SK-N-SH treated with all-trans-retinoic acid at 6 μM for 48 hours (cell line): Measurements from ENCODE around the gene BUB3.

ENCODE experiments used
- BACH2 ChIP-seq: fragments of 250-450 bp; sonication (Bioruptor Pico); IDR thresholded peaks from 2 replicates; pipeline ENCODE4 v1.9.0; 2021; ENCODE audit warnings: mild to moderate bottlenecking, borderline replicate concordance
- CSRNP3 ChIP-seq: fragments of 250-450 bp; sonication (Bioruptor Pico); IDR thresholded peaks from 2 replicates; pipeline ENCODE4 v1.5.1; 2021; ENCODE audit warnings: mild to moderate bottlenecking, moderate library complexity
- ESRRG ChIP-seq: fragments of 250-450 bp; sonication (Bioruptor Pico); IDR thresholded peaks from 2 replicates; pipeline ENCODE4 v1.6.1; 2021; ENCODE audit warnings: mild to moderate bottlenecking
- ISL1 ChIP-seq: fragments of 250-450 bp; sonication (Bioruptor Pico); IDR thresholded peaks from 2 replicates; pipeline ENCODE4 v2.1.2; 2022; ENCODE audit warnings: mild to moderate bottlenecking, moderate library complexity
- OSR1 ChIP-seq: fragments of 250-450 bp; sonication (Bioruptor Pico); IDR thresholded peaks from 2 replicates; pipeline ENCODE4 v1.8.0; 2022; ENCODE audit warnings: moderate library complexity, mild to moderate bottlenecking, inconsistent platforms
- PATZ1 ChIP-seq: fragments of 250-450 bp; sonication (Bioruptor Pico); IDR thresholded peaks from 2 replicates; pipeline ENCODE4 v1.8.0; 2020; ENCODE audit warnings: mild to moderate bottlenecking, moderate library complexity, borderline replicate concordance
- RARB ChIP-seq: fragments of 250-450 bp; sonication (Bioruptor Pico); IDR thresholded peaks from 2 replicates; pipeline ENCODE4 v1.8.0; 2021; ENCODE audit warnings: mild to moderate bottlenecking, moderate library complexity
- TCF4 ChIP-seq: fragments of 250-450 bp; sonication (Bioruptor Pico); IDR thresholded peaks from 2 replicates; pipeline ENCODE4 v1.8.0; 2021; ENCODE audit warnings: mild to moderate bottlenecking, moderate library complexity, borderline replicate concordance
- TOX ChIP-seq: fragments of 250-450 bp; sonication (Bioruptor Pico); IDR thresholded peaks from 2 replicates; pipeline ENCODE4 v1.8.0; 2021; ENCODE audit warnings: mild to moderate bottlenecking, moderate library complexity, borderline replicate concordance
- ZC3H10 ChIP-seq: fragments of 250-450 bp; sonication (Bioruptor Pico); IDR thresholded peaks from 2 replicates; pipeline ENCODE4 v1.5.1; 2021; ENCODE audit warnings: mild to moderate bottlenecking, moderate library complexity
- ZFP30 ChIP-seq: fragments of 450-650 bp; formaldehyde crosslinking; IDR thresholded peaks from 2 replicates; pipeline ENCODE4 v1.5.0; 2022; ENCODE audit warnings: mild to moderate bottlenecking, moderate library complexity
- ZNF565 ChIP-seq: fragments of 450-650 bp; formaldehyde crosslinking; conservative IDR thresholded peaks from 2 replicates; pipeline ENCODE4 v1.5.0; 2020; ENCODE audit warnings: low read depth, mild to moderate bottlenecking, moderate library complexity
- ZNF70 ChIP-seq: fragments of 450-650 bp; formaldehyde crosslinking; IDR thresholded peaks from 2 replicates; pipeline ENCODE4 v1.5.0; 2020; ENCODE audit warnings: mild to moderate bottlenecking, moderate library complexity
- ZNF8 ChIP-seq: fragments of 450-650 bp; formaldehyde crosslinking; IDR thresholded peaks from 2 replicates; pipeline ENCODE4 v1.5.0; 2020; ENCODE audit warnings: mild to moderate bottlenecking, moderate library complexity

- TF ChIP-seq BACH2 (CRISPR knock-in tag) (no peak), ZNF70 (CRISPR knock-in tag) (no peak), RARB (no peak), CSRNP3 (CRISPR knock-in tag) (no peak), PATZ1 (CRISPR knock-in tag) (no peak), ESRRG (CRISPR knock-in tag) (no peak), TCF4 (CRISPR knock-in tag) (no peak), ZFP30 (CRISPR knock-in tag) (no peak), ZNF8 (no peak), ZC3H10 (CRISPR knock-in tag) (no peak), ISL1 (CRISPR knock-in tag) (no peak), TOX (CRISPR knock-in tag) (no peak), ZNF565 (no peak), OSR1 (CRISPR knock-in tag) (no peak)
Measured at GRCh38 chr10:123143162-123143824, 10.9 kb upstream of the BUB3 start.
